ENCODE measurements around the gene KLK14. TPM values are rescaled to one million over a fixed set of nuclear protein-coding genes. Genes with fewer than 3 reads are reported as not detected.

Gene KLK14
- total and polyA plus RNA-seq, 10 of the 15 experiments (the other 5 are each of a cell fraction or from before 2014, with no cell fraction given): not detected

GRCh38 chr19:51108805-51109146 is 26.1 kb upstream of the KLK14 start (continued):
- TF ChIP-seq ZBTB33 (IDR thresholded peaks at IDR 0.05): no peak
- no peak for TF ChIP-seq IKZF2 (IDR thresholded peaks at IDR 0.05)
- TF ChIP-seq ZNF592 (IDR thresholded peaks at IDR 0.05): no peak
- no peak for TF ChIP-seq MYB (IDR thresholded peaks at IDR 0.05; ENCODE audit: borderline replicate concordance, low read depth, low read length)

GRCh38 chr19:51108066-51108804 is 25.5 kb upstream of the KLK14 start, which contains the start of gene CTU1:
Gene CTU1, minus strand, starts transcription at chr19:51108409. Its CDS starts 3,840 bp downstream, at chr19:51104569.
- DNase-seq (ENCODE audit: low read depth, low spot score) (peak; percentile 97), FAIRE-seq (peak; percentile 93), ATAC-seq (peak; percentile 99)
- POLR2A ChIA-PET: interaction anchor here (0.6 kb wide), 1 partner anchor 1537 kb away, joined by 3 read pairs; no protein-coding TSS in a partner anchor
- Histone ChIP-seq H3K79me2 (ENCODE audit: control insufficient read depth, insufficient read depth, low read length) (peaks cover 15% of the 10 kb centered on the region), H3K27ac (ENCODE audit: control insufficient read depth, insufficient read depth) (peak within 1 kb of the TSS; percentile 66), H3K36me3 (ENCODE audit: control insufficient read depth in 2 of 2, insufficient read depth in 2 of 2, low read length in 1 of 2) (peaks cover 2% of the 10 kb centered on the region in 2 experiments; a peak in 3 of 4 replicates), H3K9me3 (replicated peaks; ENCODE audit: control insufficient read depth, insufficient read depth, low read length) (no peaks in the 10 kb centered on the region), H3K4me1 (ENCODE audit: control insufficient read depth, insufficient read depth, low read length) (no peaks in the 10 kb centered on the region), H3K4me3 (peak within 1 kb of the TSS; percentile 93), H3K4me2 (ENCODE audit: control insufficient read depth, insufficient read depth) (peak within 1 kb of the TSS; percentile 93), H3K27me3 (replicated peaks in 1 of 2; ENCODE audit: control insufficient read depth in 2 of 2, insufficient read depth in 2 of 2, low read length in 1 of 2) (no peaks in the 10 kb centered on the region), H4K20me1 (ENCODE audit: control insufficient read depth, insufficient read depth) (no peaks in the 10 kb centered on the region), H2AFZ (ENCODE audit: control insufficient read depth, low read depth, low read length) (peak within 1 kb of the TSS; percentile 92), H3K9ac (ENCODE audit: control insufficient read depth, insufficient read depth, low read length) (peak within 1 kb of the TSS; percentile 92)
- BruUV-seq (replicated peaks): no TSS peak
- SMC1A ChIA-PET (ENCODE audit: uncharacterized antibody, unreplicated experiment): no interaction called here
- in situ Hi-C loops (cut with MboI): loop anchor here (10.0 kb wide), 1 partner anchor 1083 kb away; the partner anchor contains the start of genes VRK3 and ZNF473
- WGBS (ENCODE audit: insufficient coverage, insufficient replicate concordance, low lambda C conversion rate, missing lambda C conversion rate): under 1% methylated on average over 39 of the region's 43 CpGs
- intact Hi-C loops (cut with micrococcal nuclease; ENCODE audit: unreplicated experiment): no loop called here
- RAD21 ChIA-PET (ENCODE audit: unreplicated experiment): interaction anchor here (1.3 kb wide), 1 partner anchor 151 kb away, joined by 5 read pairs; no protein-coding TSS in a partner anchor
- CTCF ChIA-PET: interaction anchor here (0.6 to 1.9 kb wide), 6 partner anchors 12 to 796 kb away, joined by 3 to 12 read pairs (median 3); partner anchors contain the start of gene ZNF649
- TF ChIP-seq POLR2AphosphoS5 (IDR thresholded peaks at IDR 0.05; ENCODE audit: low read length) (peak; percentile 71; the same call in 1 of the 2 replicates), SRF (IDR thresholded peaks at IDR 0.05; ENCODE audit: low read depth in 2 of 2, low read length in 2 of 2) (0 out of 4 replicates have a peak, but pooled peaks of 1 of the 2 experiments have one; percentile 35), IKZF1 (conservative IDR thresholded peaks at IDR 0.05) (peak; percentile 99), E2F8 (IDR thresholded peaks at IDR 0.05; ENCODE audit: low read depth, partially characterized antibody) (peak; percentile 54), NR2C2 (IDR thresholded peaks at IDR 0.05; ENCODE audit: borderline replicate concordance, control insufficient read depth, insufficient read length, low read depth) (no peak), EGR1 (IDR thresholded peaks at IDR 0.05; ENCODE audit: borderline replicate concordance in 1 of 2, low read depth in 2 of 2, low read length in 2 of 2) (no peak), ZNF274 (IDR thresholded peaks at IDR 0.05; ENCODE audit: insufficient read depth, insufficient read length) (no peak), HDAC2 (IDR thresholded peaks at IDR 0.05) (no peak)
